Progenitor cell of endocrine pancreas (in vitro differentiated cells): Measurements from ENCODE around the gene AOX1. TPM values are rescaled to one million over a fixed set of nuclear protein-coding genes. Genes with fewer than 3 reads are reported as not detected.

Experiments used
- DNase-seq: peaks from one replicate; pipeline ENCODE4 v3.0.0; 2021; ENCODE audit warnings: low spot score; ENCODE audit not compliant: unreplicated experiment
- H3K27ac Mint-ChIP-seq: 2 replicates; pipeline ENCODE4 v1.8.0; 2021; ENCODE audit warnings: mild to moderate bottlenecking, moderate library complexity, mixed read lengths
- H3K27me3 Mint-ChIP-seq: 2 replicates; pipeline ENCODE4 v1.8.0; 2021; ENCODE audit warnings: mixed read lengths
- H3K36me3 Mint-ChIP-seq: 2 replicates; pipeline ENCODE4 v1.8.0; 2022; ENCODE audit warnings: mixed read lengths; ENCODE audit not compliant: insufficient read depth
- H3K4me1 Mint-ChIP-seq: 2 replicates; pipeline ENCODE4 v1.8.0; 2021; ENCODE audit warnings: low read depth, mixed read lengths
- H3K4me3 Mint-ChIP-seq: 2 replicates; pipeline ENCODE4 v1.8.0; 2021; ENCODE audit warnings: low read depth, mild to moderate bottlenecking, moderate library complexity, mixed read lengths
- H3K9me3 Mint-ChIP-seq: 2 replicates; pipeline ENCODE4 v1.8.0; 2021; ENCODE audit warnings: low read depth, mixed read lengths
- CTCF ChIP-seq: fragments of 200-600 bp; sonication (generic); IDR thresholded peaks from one replicate; pipeline ENCODE4 v1.5.0; 2021; ENCODE audit warnings: antibody characterized with exemption, mild to moderate bottlenecking; ENCODE audit not compliant: unreplicated experiment
- total RNA-seq: library from RNA; stranded (reverse); gene quantifications from 2 replicates; pipeline ENCODE4 v1.2.1, GENCODE V29; 2021

The AOX1 gene
- total RNA-seq, 1 donor from 2014 or later: 4.1 TPM

GRCh38 chr2:200716386-200716785 lies 130.6 kb downstream of the AOX1 start:
- peaks cover 6% of the 10 kb centered on the region for H3K9me3 Mint-ChIP-seq
- H3K36me3 Mint-ChIP-seq: no peaks in the 10 kb centered on the region
- TF ChIP-seq CTCF: no peak

More at GRCh38 chr2:200716386-200716785, 130.6 kb downstream of the AOX1 start:
- no peak overlapping the region for H3K4me3 Mint-ChIP-seq
- no peak for DNase-seq
- no peak overlapping the region for H3K27ac Mint-ChIP-seq
- peaks cover 3% of the 10 kb centered on the region for H3K27me3 Mint-ChIP-seq
- H3K4me1 Mint-ChIP-seq: peaks cover 8% of the 10 kb centered on the region

Other genes with a start within 250 kb of the AOX1 start
- 7.3 and 10.0 TPM in 2 replicates for gene KCTD18, start 75.9 kb upstream of the AOX1 start, total RNA-seq
- 13.1 and 14.1 TPM in 2 replicates for gene SGO2, start 59.8 kb upstream of the AOX1 start, total RNA-seq
- 246 and 248 TPM in 2 replicates for gene BZW1, start 225.9 kb downstream of the AOX1 start, total RNA-seq